K562 (cell line): ENCODE measurements around the gene SH3D21. TPM values are rescaled to one million over a fixed set of nuclear protein-coding genes. Genes with fewer than 3 reads are reported as not detected.

Experiments used
- BRF1 ChIP-seq: IDR thresholded peaks from 3 replicates; pipeline ENCODE4 v1.6.1; 2011; ENCODE audit warnings: borderline replicate concordance, mild to moderate bottlenecking; ENCODE audit not compliant: insufficient read length; ENCODE audit errors: extremely low read depth
- JUND ChIP-seq, 2 experiments: IDR thresholded peaks; 2 replicates in 1 of 2; 3 replicates in 1 of 2; pipeline ENCODE4 v1.6.1; 2011; ENCODE audit warnings: borderline replicate concordance in 2 of 2, low read depth in 2 of 2, low read length in 2 of 2, improper control_type of control experiment in 1 of 2, missing biosample characterization in 1 of 2, missing genetic modification characterization in 1 of 2, missing genetic modification reagents in 1 of 2
- RHOXF2B ChIP-seq: fragments of 250-450 bp; sonication (Bioruptor Pico); conservative IDR thresholded peaks from 2 replicates; pipeline ENCODE4 v1.5.1; 2021
- SIRT6 ChIP-seq: IDR thresholded peaks from one replicate; pipeline ENCODE4 v1.6.1; 2012; ENCODE audit warnings: low read depth, mild to moderate bottlenecking, control low read depth, inconsistent platforms, low read length, moderate library complexity
- XRCC5 ChIP-seq: fragments of 200-400 bp; formaldehyde crosslinking; IDR thresholded peaks from 2 replicates; pipeline ENCODE4 v1.6.1; 2017; ENCODE audit warnings: low read depth, mild to moderate bottlenecking, low read length
- polyA plus RNA-seq, 8 experiments: library from polyadenylated mRNA; depleted of rRNA in 4 of 8; stranded (reverse) in 5 of 8; unstranded in 3 of 8; fragments of >200 nt; fragmentation: Nextera tagmentation in 2 of 8; fragmentation: Illumina TruSeq in 1 of 8; extraction: Ambion mirVana in 2 of 8; extraction: Trizol in 1 of 8; gene quantifications; 2 replicates each; pipeline versions ENCODE4 v1.2.1 to v1.2.3, GENCODE V29; 2011 to 2014; ENCODE audit warnings: inconsistent platforms in 1 of 8, missing spikeins in 1 of 8
- total RNA-seq, 7 experiments: library from RNA; depleted of rRNA in 6 of 7; stranded (reverse); fragments of >200 nt in 6 of 7; fragmentation: Illumina TruSeq in 2 of 7; extraction: Trizol in 2 of 7; gene quantifications; 2 replicates each; pipeline versions ENCODE4 v1.2.1 to v1.2.3, GENCODE V29; 2011 to 2021; ENCODE audit warnings: low replicate concordance in 1 of 7
- TF ChIP-seq, protein P1 (sequence below): sonication (generic); formaldehyde crosslinking; IDR thresholded peaks from 2 replicates; pipeline ENCODE4 v1.8.1; 2023; ENCODE audit warnings: mild to moderate bottlenecking, missing genetic modification reagents

The SH3D21 gene
- total and polyA plus RNA-seq, 9 of the 15 experiments (the other 6 are each of a cell fraction or from before 2014, with no cell fraction given) = 0.01 to 4.7 (median 1.8) TPM

DNA sequence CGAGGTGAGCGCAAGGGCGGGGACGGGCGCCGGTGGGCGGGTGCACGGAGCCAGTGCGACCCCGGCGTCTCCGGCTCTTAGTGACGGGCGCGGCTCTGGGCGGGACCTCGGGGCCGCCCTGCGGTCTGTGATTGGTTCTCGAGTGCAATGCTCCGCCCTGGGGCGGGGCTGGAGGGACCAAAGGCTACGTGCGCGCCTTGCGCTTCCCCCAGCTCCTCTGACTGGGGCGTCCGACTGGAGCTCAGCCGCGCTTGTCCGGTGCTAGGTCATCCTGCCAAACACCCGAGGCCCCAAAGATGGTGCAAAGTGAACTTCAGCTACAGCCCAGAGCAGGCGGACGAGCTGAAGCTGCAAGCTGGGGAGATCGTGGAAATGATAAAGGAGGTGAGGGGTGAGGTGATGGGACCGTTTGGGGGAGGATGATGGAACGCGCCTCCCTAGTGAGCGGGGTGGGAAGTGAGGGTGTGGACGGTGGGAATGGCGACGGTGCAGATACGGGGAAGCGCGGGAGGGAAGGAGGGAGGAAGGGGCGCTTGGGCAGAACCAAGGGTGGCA, 811 bp downstream of the SH3D21 start (continued):
- TF ChIP-seq BRF1 (no peak), XRCC5 (0 out of 2 replicates have a peak, but pooled peaks have one; percentile 18), SIRT6 (no peak), JUND (IDR thresholded peaks at IDR 0.05; ENCODE audit: borderline replicate concordance, low read depth, low read length) (0 out of 2 replicates have a peak, but pooled peaks have one; percentile 2), JUND (tag; IDR thresholded peaks at IDR 0.05; ENCODE audit: borderline replicate concordance, low read depth, low read length) (no peak; the same call in 2 of the 3 replicates), RHOXF2B (no peak)
- TF ChIP-seq, protein P1, sequence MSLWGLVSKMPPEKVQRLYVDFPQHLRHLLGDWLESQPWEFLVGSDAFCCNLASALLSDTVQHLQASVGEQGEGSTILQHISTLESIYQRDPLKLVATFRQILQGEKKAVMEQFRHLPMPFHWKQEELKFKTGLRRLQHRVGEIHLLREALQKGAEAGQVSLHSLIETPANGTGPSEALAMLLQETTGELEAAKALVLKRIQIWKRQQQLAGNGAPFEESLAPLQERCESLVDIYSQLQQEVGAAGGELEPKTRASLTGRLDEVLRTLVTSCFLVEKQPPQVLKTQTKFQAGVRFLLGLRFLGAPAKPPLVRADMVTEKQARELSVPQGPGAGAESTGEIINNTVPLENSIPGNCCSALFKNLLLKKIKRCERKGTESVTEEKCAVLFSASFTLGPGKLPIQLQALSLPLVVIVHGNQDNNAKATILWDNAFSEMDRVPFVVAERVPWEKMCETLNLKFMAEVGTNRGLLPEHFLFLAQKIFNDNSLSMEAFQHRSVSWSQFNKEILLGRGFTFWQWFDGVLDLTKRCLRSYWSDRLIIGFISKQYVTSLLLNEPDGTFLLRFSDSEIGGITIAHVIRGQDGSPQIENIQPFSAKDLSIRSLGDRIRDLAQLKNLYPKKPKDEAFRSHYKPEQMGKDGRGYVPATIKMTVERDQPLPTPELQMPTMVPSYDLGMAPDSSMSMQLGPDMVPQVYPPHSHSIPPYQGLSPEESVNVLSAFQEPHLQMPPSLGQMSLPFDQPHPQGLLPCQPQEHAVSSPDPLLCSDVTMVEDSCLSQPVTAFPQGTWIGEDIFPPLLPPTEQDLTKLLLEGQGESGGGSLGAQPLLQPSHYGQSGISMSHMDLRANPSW (CRISPR knock-in tag) = peak; percentile 75; the same call in 1 of the 2 replicates
- TF ChIP-seq, all 486 proteins: peak for 93
